ENCODE data around the gene PLPPR1.

DNA sequence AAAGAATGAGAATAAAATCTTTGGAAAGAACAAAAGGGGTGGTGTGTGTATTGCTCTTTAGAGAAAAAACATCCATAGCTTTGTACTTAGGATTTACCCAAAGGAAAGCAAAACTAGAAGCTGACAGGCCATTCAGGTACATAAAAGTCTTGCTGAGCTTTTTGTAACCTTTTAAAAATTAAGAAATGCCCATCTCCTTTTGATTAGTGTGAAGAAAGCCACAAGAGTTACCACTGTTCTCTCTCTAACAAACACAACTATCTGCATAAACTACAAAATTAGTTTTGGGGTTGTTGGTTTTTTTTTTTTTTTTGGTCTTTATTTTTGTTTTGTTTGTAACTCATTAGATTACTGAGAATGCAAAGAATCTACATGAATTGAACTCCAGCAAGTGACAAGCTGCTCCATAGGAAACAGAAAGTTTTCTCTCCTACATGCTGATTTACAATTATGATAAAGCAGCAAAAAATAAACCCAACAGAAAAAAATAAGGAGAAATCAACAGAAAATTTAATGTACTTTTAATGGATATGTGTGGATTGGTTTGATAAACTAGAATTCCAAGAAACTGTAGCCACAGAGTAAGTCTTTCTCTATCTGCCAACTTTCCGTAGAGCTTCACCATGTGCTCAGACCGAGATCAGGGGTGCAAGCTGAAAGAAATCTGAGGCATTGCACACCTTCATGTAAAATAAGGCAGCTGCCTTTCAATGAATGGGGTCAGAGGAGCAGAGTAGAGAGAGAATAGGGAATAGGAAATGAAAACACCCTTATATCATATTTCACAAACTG is 344.0 kb downstream of the PLPPR1 start:
- TF ChIP-seq, protein P1, sequence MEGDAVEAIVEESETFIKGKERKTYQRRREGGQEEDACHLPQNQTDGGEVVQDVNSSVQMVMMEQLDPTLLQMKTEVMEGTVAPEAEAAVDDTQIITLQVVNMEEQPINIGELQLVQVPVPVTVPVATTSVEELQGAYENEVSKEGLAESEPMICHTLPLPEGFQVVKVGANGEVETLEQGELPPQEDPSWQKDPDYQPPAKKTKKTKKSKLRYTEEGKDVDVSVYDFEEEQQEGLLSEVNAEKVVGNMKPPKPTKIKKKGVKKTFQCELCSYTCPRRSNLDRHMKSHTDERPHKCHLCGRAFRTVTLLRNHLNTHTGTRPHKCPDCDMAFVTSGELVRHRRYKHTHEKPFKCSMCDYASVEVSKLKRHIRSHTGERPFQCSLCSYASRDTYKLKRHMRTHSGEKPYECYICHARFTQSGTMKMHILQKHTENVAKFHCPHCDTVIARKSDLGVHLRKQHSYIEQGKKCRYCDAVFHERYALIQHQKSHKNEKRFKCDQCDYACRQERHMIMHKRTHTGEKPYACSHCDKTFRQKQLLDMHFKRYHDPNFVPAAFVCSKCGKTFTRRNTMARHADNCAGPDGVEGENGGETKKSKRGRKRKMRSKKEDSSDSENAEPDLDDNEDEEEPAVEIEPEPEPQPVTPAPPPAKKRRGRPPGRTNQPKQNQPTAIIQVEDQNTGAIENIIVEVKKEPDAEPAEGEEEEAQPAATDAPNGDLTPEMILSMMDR (IDR thresholded peaks at IDR 0.05; ENCODE audit: insufficient read depth, low read length, poor library complexity, severe bottlenecking): no peak
- no peak for TF ChIP-seq EZH2phosphoT487 (conservative IDR thresholded peaks at IDR 0.05; ENCODE audit: low read length)

Data from SU-DHL-6 (cell line).